HG03025 (cell line): ENCODE results near the gene KSR1.
"Not testable (repeated sequence)": the region's sequence is repeated elsewhere in the genome, so short reads cannot be mapped to it uniquely, and the experiment has no call there.

Source experiments
- ATAC-seq: cut with Tn5 transposase; IDR thresholded peaks from one replicate; pipeline ENCODE4 v1.9.1; 2021; ENCODE audit warnings: mild to moderate bottlenecking, moderate library complexity; ENCODE audit not compliant: unreplicated experiment, low FRiP score

The KSR1 gene

DNA sequence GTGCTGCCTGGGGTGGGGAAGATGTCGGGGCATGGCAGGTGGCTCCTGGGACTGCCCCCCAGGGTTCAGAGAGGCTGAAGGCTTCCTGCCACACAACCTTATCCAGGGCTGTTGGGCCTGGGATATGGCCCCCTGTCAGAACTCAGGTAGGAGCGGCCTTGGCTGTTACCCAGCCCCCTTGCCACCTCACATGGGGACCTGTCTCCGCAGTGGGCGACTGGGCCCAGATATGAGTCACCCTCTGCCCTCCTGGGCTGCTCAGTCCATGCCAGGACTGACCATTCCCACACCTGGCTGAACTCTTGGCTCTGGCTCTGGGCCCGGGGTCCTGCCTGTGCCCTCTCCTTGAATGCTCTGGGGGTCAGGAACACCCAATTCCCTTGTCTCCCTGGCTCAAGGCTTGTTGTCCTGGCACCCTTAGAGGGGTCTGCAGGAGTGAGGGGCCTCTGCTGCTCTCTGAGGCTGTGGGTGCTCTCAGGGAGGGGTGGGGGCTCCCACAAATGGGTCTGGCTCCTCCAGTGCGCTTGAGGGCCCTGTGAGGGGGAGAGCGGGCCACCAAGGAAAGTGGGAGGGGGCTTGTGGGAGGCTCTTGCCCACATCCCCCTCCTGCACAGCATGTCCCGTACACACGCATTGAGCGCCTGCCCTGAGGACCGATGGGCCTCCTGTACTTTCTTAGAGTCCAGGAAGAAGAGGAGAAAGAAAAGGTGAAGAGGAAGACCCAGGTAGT lies 210.7 kb downstream of the KSR1 start:
- no peak for ATAC-seq

DNA sequence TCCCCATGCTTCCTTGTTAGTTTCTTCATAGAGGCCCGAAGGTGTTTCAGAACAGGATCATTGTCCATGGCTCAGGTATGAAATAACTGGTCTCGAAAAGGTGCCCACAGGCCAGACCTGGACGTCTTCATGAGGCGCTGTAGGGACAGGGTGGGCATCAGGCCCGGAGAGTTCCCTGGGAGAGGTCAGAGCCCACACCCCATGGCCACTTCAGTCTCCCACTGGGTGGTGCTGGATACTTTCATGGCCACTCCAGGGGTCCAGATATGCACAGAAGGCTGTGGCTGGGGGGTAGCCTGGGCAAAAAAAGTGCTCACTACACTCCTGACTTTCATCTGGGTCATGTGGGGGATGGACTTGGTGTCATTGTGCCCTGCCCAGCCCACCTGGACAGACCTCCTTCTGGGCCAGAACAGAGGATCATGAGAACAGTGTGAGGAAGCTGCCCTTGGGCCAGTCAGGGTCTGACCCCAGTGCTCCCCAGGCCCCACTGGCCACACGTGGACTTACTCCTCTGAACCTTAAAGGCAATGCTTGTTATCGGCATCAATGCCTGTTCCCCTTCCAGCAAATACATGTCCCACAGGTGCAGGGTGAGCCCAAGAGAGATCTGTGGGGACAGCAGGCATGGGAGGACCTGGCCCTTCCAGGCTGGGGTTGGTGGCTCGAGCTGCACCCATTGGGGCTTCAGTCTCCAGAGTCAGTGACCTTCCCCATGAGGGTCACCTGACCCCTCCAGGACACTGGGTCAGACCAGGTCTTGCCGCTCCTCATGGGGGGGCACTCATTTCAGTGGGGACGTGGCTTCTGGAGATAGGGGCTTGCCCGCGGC lies 211.6 kb downstream of the KSR1 start:
- ATAC-seq: no peak

DNA sequence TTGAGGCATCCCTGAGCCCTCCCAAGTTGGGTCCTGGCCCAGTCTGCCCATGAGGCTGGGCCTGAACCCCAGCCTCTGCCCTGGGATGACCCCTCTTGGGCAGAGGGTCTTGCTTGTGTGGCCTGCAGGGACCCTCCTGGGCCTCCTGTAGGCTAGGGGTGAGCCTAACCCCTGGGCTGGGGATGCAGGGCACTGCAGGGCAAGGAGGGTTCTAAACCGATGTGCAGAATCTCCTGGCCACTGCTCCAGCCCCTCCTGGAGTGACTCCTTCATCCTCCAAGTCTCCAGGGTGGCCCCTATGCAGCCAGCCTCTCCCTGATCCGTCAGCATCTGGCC lies 212.2 kb downstream of the KSR1 start:
- ATAC-seq: no peak

DNA sequence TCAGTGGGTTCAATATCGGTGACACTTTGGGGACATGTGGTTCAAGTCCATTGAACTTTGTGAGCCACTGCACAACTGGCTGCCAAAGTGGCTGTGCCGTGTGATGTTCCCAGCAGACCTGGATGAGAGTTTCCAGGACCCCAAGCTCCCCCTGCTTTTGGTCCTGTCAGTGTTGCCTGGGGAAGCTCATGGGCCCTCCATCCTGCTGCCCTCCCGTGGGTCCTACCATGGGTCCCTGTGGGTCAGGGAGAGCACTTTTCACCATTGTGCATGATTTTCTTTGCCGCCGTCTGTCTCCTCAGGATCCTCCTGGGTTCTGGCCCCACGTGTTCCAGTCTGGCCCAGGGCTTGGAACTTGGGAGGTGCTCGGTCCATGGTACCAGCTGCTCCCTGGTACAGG lies 212.9 kb downstream of the KSR1 start:
- no peak for ATAC-seq

DNA sequence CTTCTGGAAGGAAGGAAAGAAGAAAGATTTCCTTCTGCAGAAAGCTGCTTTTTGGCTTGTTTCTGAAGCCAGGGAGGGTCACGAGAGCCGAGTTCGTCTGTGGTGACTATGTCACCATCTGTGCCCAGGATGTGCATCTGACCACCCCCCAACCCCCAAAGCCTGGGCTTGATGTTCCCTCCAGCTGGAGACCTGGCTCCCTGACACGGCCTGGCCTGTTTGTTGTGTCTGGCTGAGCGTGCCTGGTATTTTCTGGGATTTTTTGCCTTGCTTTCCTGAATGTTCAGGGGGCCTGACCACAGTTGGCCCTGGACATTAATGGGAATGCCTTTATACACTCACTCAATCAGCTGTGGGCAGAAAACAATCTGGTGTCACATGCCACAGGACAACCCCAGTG lies 213.6 kb downstream of the KSR1 start:
- ATAC-seq: no peak

DNA sequence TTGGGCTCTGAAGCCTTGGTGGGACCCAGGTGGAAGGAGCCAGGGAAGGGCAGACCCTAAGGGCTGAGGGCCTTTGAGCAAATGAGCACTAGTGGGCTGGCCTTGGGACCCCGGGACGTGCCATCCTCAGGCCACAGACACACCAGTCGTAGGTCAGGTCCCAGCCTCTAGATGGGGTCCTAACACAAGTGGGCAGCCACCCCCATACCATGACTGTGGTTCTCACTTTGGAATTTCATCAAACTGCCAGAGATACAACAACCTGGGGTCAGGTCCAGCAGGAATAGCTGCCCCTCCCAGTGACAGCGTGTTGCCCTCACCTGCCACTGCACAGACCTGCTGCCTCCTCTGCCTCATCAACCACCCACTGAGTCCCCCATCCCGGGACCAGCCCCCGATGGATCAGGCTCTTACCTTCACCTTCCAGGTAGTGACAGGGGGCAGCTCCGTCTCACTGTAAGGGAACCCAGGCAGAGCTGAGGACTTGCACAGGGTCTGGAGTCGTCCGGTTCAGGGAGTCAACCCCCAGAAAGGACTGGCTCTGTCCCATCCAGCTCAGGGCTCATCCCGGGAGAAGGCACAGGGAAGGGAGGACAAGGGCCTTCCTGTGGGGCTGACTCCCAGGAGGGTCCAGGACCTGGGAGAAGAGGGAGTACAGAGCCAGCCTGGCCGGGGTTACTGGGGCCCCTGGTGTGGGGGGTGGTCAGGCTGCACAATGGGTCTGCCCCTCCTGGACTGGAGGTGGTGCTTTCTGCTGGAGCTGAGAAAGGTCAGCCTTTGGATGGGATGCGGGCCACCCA lies 214.7 kb downstream of the KSR1 start:
- ATAC-seq: no peak

DNA sequence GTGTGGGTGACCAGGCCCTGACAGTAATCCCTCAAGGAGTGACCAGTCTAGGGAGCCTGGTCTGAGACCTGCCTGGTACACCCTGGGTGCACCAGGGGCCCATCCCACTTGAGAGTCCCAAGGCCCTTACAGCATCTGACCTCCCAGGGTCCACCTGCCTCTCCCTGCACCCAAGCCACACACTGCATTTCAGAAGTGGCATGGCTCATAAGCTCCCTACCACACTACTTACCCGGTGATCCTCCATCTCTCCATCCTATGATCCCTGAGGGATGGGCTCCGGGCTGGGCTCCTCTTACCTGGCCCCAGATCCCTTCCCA lies 215.3 kb downstream of the KSR1 start:
- no peak for ATAC-seq

DNA sequence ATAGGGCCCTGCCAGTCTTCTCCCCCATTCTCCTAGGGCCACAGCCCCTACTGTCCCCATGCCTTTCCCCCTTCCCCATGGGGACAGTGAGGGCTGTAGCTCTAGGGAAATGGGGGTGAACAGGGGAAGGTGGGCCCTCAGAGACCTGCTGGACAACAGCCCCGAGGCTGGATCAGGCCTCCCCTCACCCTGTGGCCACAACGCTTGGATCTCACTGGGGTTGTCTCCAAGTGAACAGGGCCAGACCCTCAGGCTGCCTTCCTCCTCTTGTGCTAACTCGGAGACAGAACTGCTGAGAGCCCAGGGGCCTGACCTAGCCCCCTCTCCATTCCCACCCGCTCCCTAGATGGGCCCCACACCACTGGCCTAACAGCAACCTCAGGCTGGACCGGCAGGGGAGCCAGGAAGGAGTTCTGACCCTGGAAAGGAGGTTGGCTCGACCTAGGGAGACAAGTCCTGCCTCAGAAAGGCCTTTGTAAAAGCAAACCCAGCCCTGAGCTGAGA lies 215.8 kb downstream of the KSR1 start:
- not testable (repeated sequence) for ATAC-seq

DNA sequence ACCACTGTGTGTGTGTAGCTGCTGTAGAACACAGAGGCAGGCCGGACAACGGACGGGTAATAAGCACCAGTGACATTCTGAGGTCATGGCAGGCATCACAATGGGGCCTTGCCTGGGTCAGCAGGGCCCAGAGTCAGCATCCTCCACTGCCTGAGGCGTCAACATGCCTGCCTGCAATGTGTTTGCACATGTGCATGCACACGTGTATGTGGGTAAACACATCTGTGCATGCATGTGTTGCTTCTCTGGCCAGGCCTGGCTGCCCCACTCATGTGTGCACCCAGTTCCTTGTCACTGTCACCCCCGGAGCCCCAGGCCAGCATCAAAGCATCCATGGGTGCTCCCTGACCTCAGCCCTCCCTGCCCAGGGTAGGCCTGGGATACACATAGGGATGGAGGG lies 218.1 kb downstream of the KSR1 start:
- no peak for ATAC-seq
